Raji (cell line): ENCODE data around the gene MAD1L1.

Experiments
- POLR2A ChIP-seq: IDR thresholded peaks from 2 replicates; pipeline ENCODE4 v1.6.1; 2011; ENCODE audit warnings: low read depth, low read length, control low read depth; ENCODE audit not compliant: insufficient read depth

The MAD1L1 gene

DNA sequence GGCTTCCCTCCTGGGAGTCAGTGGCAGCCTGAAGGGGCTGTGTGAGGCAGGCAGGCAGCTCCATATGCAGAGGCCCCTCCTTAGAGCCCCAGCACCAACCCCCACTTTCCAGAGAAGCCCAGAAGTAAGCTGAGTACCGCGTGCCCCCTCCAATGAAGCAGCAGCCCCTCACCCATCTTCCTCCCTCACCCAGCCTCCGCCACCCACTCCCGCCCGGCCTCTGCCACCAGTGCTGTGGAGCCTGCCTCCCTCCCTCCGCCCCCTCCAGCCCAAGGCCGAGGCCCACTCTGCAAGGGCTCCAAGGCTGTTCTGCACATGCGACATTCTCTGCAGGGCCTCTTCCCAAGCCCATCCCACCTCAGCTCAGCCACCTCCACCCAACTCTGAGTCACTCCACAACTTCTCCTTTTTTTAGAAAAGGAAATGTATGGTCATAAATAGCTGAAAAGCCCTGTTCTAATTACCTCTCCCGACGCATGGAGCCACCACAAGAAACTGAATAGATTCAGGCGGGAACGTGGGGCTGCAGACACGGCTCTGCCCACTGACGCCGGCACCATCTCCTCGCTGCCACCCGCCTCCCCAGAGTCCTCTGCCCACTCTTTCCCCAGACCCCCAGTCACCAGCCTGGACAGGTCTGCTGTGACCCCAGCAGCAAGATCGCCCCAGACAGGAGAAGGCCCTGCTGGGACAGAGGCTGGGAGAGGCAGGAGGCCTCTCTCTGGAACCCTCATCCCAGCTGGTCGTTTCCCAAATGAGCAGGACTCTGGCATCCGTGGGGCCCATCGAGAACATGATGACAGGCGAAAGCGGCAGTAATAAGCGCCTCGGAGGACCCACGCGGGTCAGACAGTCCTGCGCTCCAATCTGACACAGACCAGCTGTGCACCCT, 213.9 kb downstream of the MAD1L1 start:
- TF ChIP-seq POLR2A: no peak

GRCh38 chr7:2017914-2018568, 214.7 kb downstream of the MAD1L1 start:
- TF ChIP-seq POLR2A: no peak

DNA sequence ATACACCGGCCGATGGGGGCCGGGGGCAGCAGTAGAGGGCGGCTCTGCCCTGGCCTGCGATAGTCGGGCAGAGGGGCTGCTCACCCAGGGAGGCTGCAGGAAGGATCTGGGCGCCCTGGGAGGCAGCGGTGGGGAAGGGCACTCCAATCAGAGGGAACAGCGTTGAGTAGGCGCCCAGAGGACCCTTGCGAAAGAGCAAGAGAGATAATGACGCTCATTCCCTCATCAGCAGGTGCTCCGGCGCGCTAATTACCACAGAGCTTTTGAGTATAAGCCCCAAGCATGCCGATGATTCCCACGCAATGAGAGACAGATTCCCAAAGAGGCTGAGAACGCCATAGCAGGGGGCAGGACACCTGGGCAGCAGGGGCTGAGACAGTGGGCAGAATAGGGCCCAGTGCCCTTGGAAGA, 215.3 kb downstream of the MAD1L1 start:
- no peak for TF ChIP-seq POLR2A

DNA sequence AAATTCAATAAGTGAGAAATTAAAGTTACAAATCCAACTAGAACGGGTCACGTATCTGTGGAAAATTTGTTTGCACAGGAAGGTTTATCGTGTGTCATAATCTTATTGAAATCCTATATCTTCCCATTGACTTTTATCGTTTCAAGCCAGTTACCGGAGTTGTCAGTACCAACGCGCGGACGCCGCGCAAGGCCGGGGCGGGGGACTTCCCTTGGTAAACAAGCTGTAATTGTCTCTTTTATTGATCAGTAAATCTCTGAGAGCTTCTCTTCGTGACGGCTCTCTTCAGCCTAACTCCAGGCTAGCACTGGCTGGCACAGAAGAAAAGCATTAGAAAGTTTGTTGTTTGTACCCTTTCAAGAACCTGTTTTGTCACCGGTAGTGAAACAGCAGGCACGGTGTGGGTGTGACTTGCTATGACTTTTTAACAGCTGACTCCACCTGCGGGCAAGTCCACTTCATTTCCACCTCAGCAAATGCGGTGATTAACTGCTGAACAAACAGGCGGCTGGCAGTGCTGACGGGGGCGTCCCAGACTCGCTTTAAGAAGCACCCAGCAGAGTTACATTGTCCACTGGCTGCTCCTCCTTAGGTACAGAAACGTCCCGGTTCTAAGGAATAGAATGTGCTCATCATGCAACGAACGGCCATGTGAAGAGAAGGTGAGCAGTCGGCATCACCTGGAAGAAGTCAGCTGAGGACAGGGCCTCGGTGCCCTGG, 215.8 kb downstream of the MAD1L1 start:
- TF ChIP-seq POLR2A: no peak

GRCh38 chr7:2016021-2016631, 216.6 kb downstream of the MAD1L1 start:
- TF ChIP-seq POLR2A: no peak

DNA sequence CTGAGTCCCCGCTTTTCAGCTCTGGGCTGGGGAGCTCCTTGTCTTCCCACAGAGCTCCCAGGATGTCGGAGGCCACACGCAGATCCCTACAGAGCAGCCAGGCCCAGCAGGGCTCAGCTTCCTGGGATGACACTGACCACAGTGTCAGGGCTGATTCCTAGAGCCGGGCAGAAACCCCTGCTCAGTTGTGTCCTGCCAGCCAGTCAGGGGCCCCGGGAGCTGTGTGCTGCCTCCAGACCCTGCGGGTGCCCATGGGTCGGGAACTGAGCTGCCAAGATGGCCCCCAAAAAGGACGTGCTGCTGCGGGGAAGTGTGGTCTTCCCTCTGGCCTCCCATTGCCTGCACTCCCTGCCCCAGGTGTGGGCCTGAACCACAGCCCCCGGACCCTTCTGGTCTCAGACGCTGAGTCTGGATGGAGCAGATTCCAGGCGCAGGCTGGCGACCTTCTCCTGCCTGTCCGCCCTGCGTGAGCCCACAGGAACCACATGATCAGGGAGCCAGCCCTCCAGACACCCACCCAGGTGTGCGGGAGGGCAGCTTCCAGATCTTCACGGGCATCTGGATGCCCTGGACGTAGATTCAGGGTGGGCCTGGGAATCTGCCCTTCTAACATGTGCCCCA, 217.4 kb downstream of the MAD1L1 start:
- TF ChIP-seq POLR2A: no peak

- no peak for TF ChIP-seq POLR2A
Observed at GRCh38 chr7:2014391-2015241, 218.1 kb downstream of the MAD1L1 start.

GRCh38 chr7:2013381-2014311, 219.1 kb downstream of the MAD1L1 start:
- no peak for TF ChIP-seq POLR2A

GRCh38 chr7:2012981-2013380, 219.8 kb downstream of the MAD1L1 start:
- no peak for TF ChIP-seq POLR2A

GRCh38 chr7:2012044-2012900, 220.5 kb downstream of the MAD1L1 start:
- no peak for TF ChIP-seq POLR2A

DNA sequence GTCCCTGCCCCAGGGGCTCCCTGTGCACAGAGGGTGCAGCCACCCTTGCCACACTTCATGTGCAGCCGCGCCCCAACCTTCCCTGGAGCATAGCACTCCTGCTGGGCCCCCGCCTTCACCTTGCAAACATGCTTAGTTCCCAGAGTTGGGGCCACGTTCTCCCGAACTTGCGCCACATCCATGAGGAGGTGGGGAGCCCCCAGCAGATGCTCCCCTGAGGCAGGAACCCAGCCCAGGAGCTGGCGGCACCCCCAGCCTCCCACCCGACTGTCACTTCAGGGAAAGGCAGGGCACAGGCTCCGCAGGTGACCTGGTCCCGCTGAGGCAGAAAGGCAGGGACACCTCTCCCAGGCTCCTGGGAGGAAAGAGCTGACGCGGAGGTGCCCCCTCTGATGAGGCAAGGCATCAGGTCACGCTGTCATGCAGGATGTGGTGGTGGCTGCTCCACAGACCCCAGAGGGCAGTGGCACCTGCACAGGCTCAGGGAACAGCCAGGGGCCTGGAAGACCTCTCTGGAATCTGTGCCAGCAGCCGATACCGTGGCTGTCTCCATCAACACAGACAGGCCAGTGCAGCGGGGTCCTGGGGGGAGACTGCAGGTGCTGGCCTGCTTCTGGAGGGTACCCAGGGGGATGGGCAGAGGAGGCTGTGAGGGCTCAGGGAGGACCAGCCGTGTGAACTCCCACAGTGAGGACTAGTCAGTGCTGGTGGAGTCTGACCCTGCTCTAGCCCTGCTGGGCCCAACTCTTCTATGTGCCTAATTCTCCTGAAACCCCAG, 221.3 kb downstream of the MAD1L1 start:
- no peak for TF ChIP-seq POLR2A
